Subcutaneous adipose tissue (tissue), 4 donors: ENCODE results near the gene MAML1. TPM values are rescaled to one million over a fixed set of nuclear protein-coding genes. Genes with fewer than 3 reads are reported as not detected.

ENCODE experiments used
- CTCF ChIP-seq: fragments of 450-650 bp; IDR thresholded peaks from one replicate; pipeline ENCODE4 v1.5.1; 2016; ENCODE audit warnings: low read depth, mild to moderate bottlenecking, control low read depth, antibody characterized with exemption, moderate library complexity
- total RNA-seq, 4 donors: library from RNA; depleted of rRNA; stranded (reverse); fragments of >200 nt; gene quantifications; one replicate each; pipeline ENCODE4 v1.1.0, GENCODE V29; 2016

The MAML1 gene
- total RNA-seq, 4 donors from 2014 or later = 16.0 to 22.4 (median 18.6) TPM

- no peak for TF ChIP-seq CTCF
Measured at GRCh38 chr5:179795863-179796833, 63.5 kb downstream of the MAML1 start.

- TF ChIP-seq CTCF = no peak
Measured at GRCh38 chr5:179796877-179797608, 64.4 kb downstream of the MAML1 start.

GRCh38 chr5:179797741-179798140 lies 65.1 kb downstream of the MAML1 start:
- no peak for TF ChIP-seq CTCF

- no peak for TF ChIP-seq CTCF
Measured at GRCh38 chr5:179798144-179798770, 65.6 kb downstream of the MAML1 start.

GRCh38 chr5:179798771-179799643 lies 66.4 kb downstream of the MAML1 start:
- TF ChIP-seq CTCF = no peak

- TF ChIP-seq CTCF = no peak
Measured at GRCh38 chr5:179799644-179799973, 67.0 kb downstream of the MAML1 start.
